ENCODE data around the gene ANKS1B. TPM values are rescaled to one million over a fixed set of nuclear protein-coding genes. Genes with fewer than 3 reads are reported as not detected.

The ANKS1B gene
- total and polyA plus RNA-seq, 10 of the 15 experiments (the other 5 are each of a cell fraction or from before 2014, with no cell fraction given), result 0.16 to 1.3 (median 0.82) TPM; not detected in 7

GRCh38 chr12:99769396-99769980, 215.2 kb downstream of the ANKS1B start:
- Histone ChIP-seq H3K9me3 (replicated peaks; ENCODE audit: control insufficient read depth, insufficient read depth, low read length) (no peaks in the 10 kb centered on the region), H3K4me2 (ENCODE audit: control insufficient read depth, insufficient read depth) (no peak overlapping the region), H2AFZ (ENCODE audit: control insufficient read depth, low read depth, low read length) (no peak overlapping the region), H3K9ac (ENCODE audit: control insufficient read depth, insufficient read depth, low read length) (no peak overlapping the region), H3K4me1 (ENCODE audit: control insufficient read depth, insufficient read depth, low read length) (no peaks in the 10 kb centered on the region), H3K27me3 (replicated peaks in 1 of 2; ENCODE audit: control insufficient read depth in 2 of 2, insufficient read depth in 2 of 2, low read length in 1 of 2) (no peaks in the 10 kb centered on the region), H3K36me3 (ENCODE audit: control insufficient read depth in 2 of 2, insufficient read depth in 2 of 2, low read length in 1 of 2) (no peaks in the 10 kb centered on the region), H3K4me3 (no peak overlapping the region), H4K20me1 (ENCODE audit: control insufficient read depth, insufficient read depth) (no peaks in the 10 kb centered on the region), H3K27ac (ENCODE audit: control insufficient read depth, insufficient read depth) (no peak overlapping the region), H3K79me2 (ENCODE audit: control insufficient read depth, insufficient read depth, low read length) (no peaks in the 10 kb centered on the region)
- FAIRE-seq (no peak), DNase-seq (ENCODE audit: low read depth, low spot score) (no peak), ATAC-seq (no peak)
- ChIA-PET CTCF (interaction anchor here (0.6 to 1.8 kb wide), 4 partner anchors 10 to 1917 kb away, joined by 3 to 8 read pairs (median 4); no protein-coding TSS in a partner anchor), POLR2A (no interaction called here), SMC1A (ENCODE audit: uncharacterized antibody, unreplicated experiment) (interaction anchor here (1.0 kb wide), 2 partner anchors 21 to 725 kb away, joined by 3 to 6 read pairs; no protein-coding TSS in a partner anchor), RAD21 (ENCODE audit: unreplicated experiment) (interaction anchor here (0.6 kb wide), 1 partner anchor 11 kb away, joined by 4 read pairs; no protein-coding TSS in a partner anchor)
- intact Hi-C loops (cut with micrococcal nuclease; ENCODE audit: unreplicated experiment), result loop anchor here (2.0 kb wide), 1 partner anchor 383 kb away; no protein-coding TSS in a partner anchor
- in situ Hi-C loops (cut with MboI), result loop anchor here (5.0 kb wide), 1 partner anchor 727 kb away; no protein-coding TSS in a partner anchor
- no TSS peak for BruUV-seq (replicated peaks)
- WGBS (ENCODE audit: insufficient coverage, insufficient replicate concordance, low lambda C conversion rate, missing lambda C conversion rate), result 94% methylated on average over 1 of the region's 1 CpG
- TF ChIP-seq TCF7 (IDR thresholded peaks at IDR 0.05; ENCODE audit: borderline replicate concordance) (no peak), SPI1 (IDR thresholded peaks at IDR 0.05; ENCODE audit: borderline replicate concordance, insufficient read depth, low read depth, low read length) (no peak), USF2 (IDR thresholded peaks at IDR 0.05; ENCODE audit: borderline replicate concordance, low read depth, low read length) (no peak), RCOR1 (conservative IDR thresholded peaks at IDR 0.05; ENCODE audit: low read depth, low read length) (no peak), RBBP5 (conservative IDR thresholded peaks at IDR 0.05) (no peak), SUZ12 (IDR thresholded peaks at IDR 0.05; ENCODE audit: unreplicated experiment) (no peak), CTCF (IDR thresholded peaks at IDR 0.05 in 2 of 3, conservative IDR thresholded peaks at IDR 0.05 in 1 of 3; ENCODE audit: control insufficient read depth in 2 of 3, extremely low read depth in 1 of 3, insufficient read depth in 1 of 3, low read depth in 3 of 3, low read length in 3 of 3) (no peak), MYC (IDR thresholded peaks at IDR 0.05; ENCODE audit: insufficient read depth, insufficient read length, insufficient replicate concordance, low read length, severe bottlenecking) (no peak), CHD4 (IDR thresholded peaks at IDR 0.05) (no peak), EP300 (IDR thresholded peaks at IDR 0.05; ENCODE audit: borderline replicate concordance in 1 of 2, control insufficient read depth in 1 of 2, low read depth in 2 of 2, low read length in 2 of 2) (no peak), BCLAF1 (IDR thresholded peaks at IDR 0.05) (no peak), MAX (IDR thresholded peaks at IDR 0.05; ENCODE audit: low read depth, low read length) (no peak), RELA (IDR thresholded peaks at IDR 0.05; ENCODE audit: borderline replicate concordance, partially characterized antibody) (no peak), WRNIP1 (IDR thresholded peaks at IDR 0.05; ENCODE audit: borderline replicate concordance, low read depth, low read length) (no peak), RB1 (IDR thresholded peaks at IDR 0.05; ENCODE audit: borderline replicate concordance) (no peak), EGR1 (IDR thresholded peaks at IDR 0.05; ENCODE audit: borderline replicate concordance in 1 of 2, low read depth in 2 of 2, low read length in 2 of 2) (no peak), NRF1 (conservative IDR thresholded peaks at IDR 0.05; ENCODE audit: low read depth, low read length) (no peak)
